ENCODE data around the gene CHST2. TPM values are rescaled to one million over a fixed set of nuclear protein-coding genes. Genes with fewer than 3 reads are reported as not detected.

The CHST2 gene
- total and polyA plus RNA-seq, 4 experiments from 2014 or later, result 0.71 to 2.9 (median 1.1) TPM

DNA sequence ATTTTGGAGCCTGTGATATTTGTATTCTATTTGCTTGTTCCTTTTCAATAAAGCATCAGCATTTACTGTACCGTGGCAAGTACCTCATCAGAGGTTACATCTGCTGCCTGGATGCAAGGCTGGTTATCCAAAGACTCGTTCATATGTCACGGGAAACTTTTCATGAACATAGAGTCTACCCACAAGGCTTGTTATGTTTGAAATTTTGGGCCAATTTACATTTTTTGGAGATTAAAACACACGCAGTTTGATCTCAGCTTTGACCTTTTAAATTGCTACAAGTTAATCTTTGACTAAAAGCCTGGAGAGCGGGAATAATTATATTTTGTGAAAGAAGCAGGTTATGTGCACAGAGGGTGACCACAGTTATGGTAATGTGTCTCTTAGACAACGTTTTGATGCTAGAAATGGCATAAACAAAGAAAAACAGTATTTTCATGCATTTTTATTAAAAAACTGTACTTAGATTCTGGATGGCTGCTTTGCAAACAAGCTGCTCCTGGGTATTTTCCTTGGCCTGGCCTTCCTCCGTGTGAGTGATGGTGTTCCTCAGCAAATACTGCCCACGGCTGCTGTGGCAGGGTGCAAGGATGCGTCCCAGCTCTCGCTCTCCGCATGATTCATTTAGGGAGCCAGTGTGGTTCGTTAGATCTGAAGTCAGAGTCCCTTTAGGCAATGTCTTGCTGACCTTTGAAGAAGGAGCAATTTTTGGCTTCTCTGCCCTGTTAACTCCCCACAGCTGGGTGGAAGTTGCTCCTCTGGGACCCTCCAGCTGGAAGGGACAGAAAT, 27.1 kb downstream of the CHST2 start:
- H3K27ac ChIP-seq (ENCODE audit: low read depth, low read length), result no peak overlapping the region
- no peaks in the 10 kb centered on the region for H3K9me3 ChIP-seq (ENCODE audit: control insufficient read depth in 1 of 2, low read length in 2 of 2)
- CTCF ChIA-PET (ENCODE audit: partially characterized antibody), result no interaction called here
- no peak overlapping the region for H3K4me3 ChIP-seq (ENCODE audit: low read length in 2 of 2)
- Mint-ChIP-seq H3K36me3 (no peaks in the 10 kb centered on the region), H3K27ac (no peak overlapping the region), H3K27me3 (no peaks in the 10 kb centered on the region), H3K4me3 (no peak overlapping the region), H3K4me1 (no peaks in the 10 kb centered on the region), H3K9me3 (peaks cover 0 to 3% (median 0%) of the 10 kb centered on the region in 8 donors)
- no peaks in the 10 kb centered on the region for H3K36me3 ChIP-seq (ENCODE audit: insufficient read depth, low read length)
- no peak for DNase-seq
- intact Hi-C loops (cut with micrococcal nuclease), result no loop called here
- H3K27me3 ChIP-seq (ENCODE audit: insufficient read depth, low read length), result no peaks in the 10 kb centered on the region
- POLR2A ChIA-PET (ENCODE audit: partially characterized antibody), result no interaction called here
- no peaks in the 10 kb centered on the region for H3K4me1 ChIP-seq (ENCODE audit: insufficient read depth, low read length)

GRCh38 chr3:143147707-143148106, 28.1 kb downstream of the CHST2 start:
- H3K9me3 Mint-ChIP-seq, result peaks cover 0 to 3% (median 0%) of the 10 kb centered on the region in 8 donors
- H3K4me1 Mint-ChIP-seq, result no peaks in the 10 kb centered on the region
- ChIA-PET CTCF (ENCODE audit: partially characterized antibody) (no interaction called here), POLR2A (ENCODE audit: partially characterized antibody) (no interaction called here)
- Histone ChIP-seq H3K9me3 (ENCODE audit: control insufficient read depth in 1 of 2, low read length in 2 of 2) (no peaks in the 10 kb centered on the region), H3K4me3 (ENCODE audit: low read length in 2 of 2) (no peak overlapping the region), H3K36me3 (ENCODE audit: insufficient read depth, low read length) (no peaks in the 10 kb centered on the region), H3K27ac (ENCODE audit: low read depth, low read length) (no peak overlapping the region), H3K27me3 (ENCODE audit: insufficient read depth, low read length) (no peaks in the 10 kb centered on the region), H3K4me1 (ENCODE audit: insufficient read depth, low read length) (no peaks in the 10 kb centered on the region)
- intact Hi-C loops (cut with micrococcal nuclease), result no loop called here
- H3K27ac Mint-ChIP-seq, result no peak overlapping the region
- H3K36me3 Mint-ChIP-seq, result no peaks in the 10 kb centered on the region
- no peaks in the 10 kb centered on the region for H3K27me3 Mint-ChIP-seq
- DNase-seq, result no peak
- no peak overlapping the region for H3K4me3 Mint-ChIP-seq

DNA sequence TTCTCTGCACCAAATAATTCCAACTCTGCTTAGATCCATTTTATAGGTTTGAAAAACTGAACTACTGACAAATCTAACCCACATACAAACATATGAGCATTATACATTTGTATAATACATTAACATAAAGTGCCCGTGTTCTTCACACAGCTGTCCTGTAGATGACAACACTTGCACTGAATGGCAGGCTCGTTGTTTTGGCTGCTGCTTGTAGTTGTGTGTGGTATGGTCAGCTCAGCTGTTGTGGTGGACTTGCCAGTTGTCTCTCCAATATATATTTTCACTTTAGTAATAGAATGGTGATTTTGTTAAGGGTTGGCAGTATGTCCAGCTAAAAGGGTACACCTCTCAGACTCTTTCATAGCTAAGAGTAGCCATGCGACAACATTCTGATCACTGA, 30.5 kb downstream of the CHST2 start:
- DNase-seq, result no peak
- POLR2A ChIA-PET (ENCODE audit: partially characterized antibody), result no interaction called here
- Histone ChIP-seq H3K27me3 (ENCODE audit: insufficient read depth, low read length) (no peaks in the 10 kb centered on the region), H3K4me1 (ENCODE audit: insufficient read depth, low read length) (no peaks in the 10 kb centered on the region), H3K36me3 (ENCODE audit: insufficient read depth, low read length) (no peaks in the 10 kb centered on the region), H3K27ac (ENCODE audit: low read depth, low read length) (no peak overlapping the region), H3K9me3 (ENCODE audit: control insufficient read depth in 1 of 2, low read length in 2 of 2) (no peaks in the 10 kb centered on the region), H3K4me3 (ENCODE audit: low read length in 2 of 2) (no peak overlapping the region)
- no peak overlapping the region for H3K27ac Mint-ChIP-seq
- no peak overlapping the region for H3K4me3 Mint-ChIP-seq
- no peaks in the 10 kb centered on the region for H3K4me1 Mint-ChIP-seq
- H3K36me3 Mint-ChIP-seq, result no peaks in the 10 kb centered on the region
- CTCF ChIA-PET (ENCODE audit: partially characterized antibody), result no interaction called here
- no peaks in the 10 kb centered on the region for H3K27me3 Mint-ChIP-seq
- intact Hi-C loops (cut with micrococcal nuclease), result no loop called here
- H3K9me3 Mint-ChIP-seq, result no peaks in the 10 kb centered on the region

GRCh38 chr3:143151004-143151731, 31.6 kb downstream of the CHST2 start:
- Histone ChIP-seq H3K27me3 (ENCODE audit: insufficient read depth, low read length) (no peaks in the 10 kb centered on the region), H3K9me3 (ENCODE audit: control insufficient read depth in 1 of 2, low read length in 2 of 2) (no peaks in the 10 kb centered on the region), H3K36me3 (ENCODE audit: insufficient read depth, low read length) (no peaks in the 10 kb centered on the region), H3K4me3 (ENCODE audit: low read length in 2 of 2) (no peak overlapping the region), H3K27ac (ENCODE audit: low read depth, low read length) (no peak overlapping the region), H3K4me1 (ENCODE audit: insufficient read depth, low read length) (no peaks in the 10 kb centered on the region)
- H3K27me3 Mint-ChIP-seq, result no peaks in the 10 kb centered on the region
- no peak for DNase-seq
- POLR2A ChIA-PET (ENCODE audit: partially characterized antibody), result no interaction called here
- intact Hi-C loops (cut with micrococcal nuclease), result no loop called here
- H3K4me3 Mint-ChIP-seq, result no peak overlapping the region
- no peaks in the 10 kb centered on the region for H3K9me3 Mint-ChIP-seq
- CTCF ChIA-PET (ENCODE audit: partially characterized antibody), result no interaction called here
- peak overlapping the region in 1 of 7 donors; percentile 80 for H3K27ac Mint-ChIP-seq
- no peaks in the 10 kb centered on the region for H3K36me3 Mint-ChIP-seq
- no peaks in the 10 kb centered on the region for H3K4me1 Mint-ChIP-seq

GRCh38 chr3:143152043-143152442, 32.5 kb downstream of the CHST2 start:
- DNase-seq, result no peak
- no peak overlapping the region for H3K27ac ChIP-seq (ENCODE audit: low read depth, low read length)
- Mint-ChIP-seq H3K27me3 (no peaks in the 10 kb centered on the region), H3K27ac (no peak overlapping the region), H3K4me1 (no peaks in the 10 kb centered on the region), H3K9me3 (no peaks in the 10 kb centered on the region), H3K36me3 (no peaks in the 10 kb centered on the region), H3K4me3 (no peak overlapping the region)
- POLR2A ChIA-PET (ENCODE audit: partially characterized antibody), result no interaction called here
- CTCF ChIA-PET (ENCODE audit: partially characterized antibody), result interaction anchor here (1.5 kb wide), 1 partner anchor 11 kb away, joined by 3 read pairs; no protein-coding TSS in a partner anchor
- intact Hi-C loops (cut with micrococcal nuclease), result no loop called here
- H3K4me3 ChIP-seq (ENCODE audit: low read length in 2 of 2), result no peak overlapping the region
- H3K4me1 ChIP-seq (ENCODE audit: insufficient read depth, low read length), result no peaks in the 10 kb centered on the region
- no peaks in the 10 kb centered on the region for H3K9me3 ChIP-seq (ENCODE audit: control insufficient read depth in 1 of 2, low read length in 2 of 2)
- H3K36me3 ChIP-seq (ENCODE audit: insufficient read depth, low read length), result no peaks in the 10 kb centered on the region
- no peaks in the 10 kb centered on the region for H3K27me3 ChIP-seq (ENCODE audit: insufficient read depth, low read length)

GRCh38 chr3:143155756-143156155, 36.2 kb downstream of the CHST2 start:
- Histone ChIP-seq H3K4me3 (ENCODE audit: low read length in 2 of 2) (no peak overlapping the region), H3K9me3 (ENCODE audit: control insufficient read depth in 1 of 2, low read length in 2 of 2) (no peaks in the 10 kb centered on the region), H3K36me3 (ENCODE audit: insufficient read depth, low read length) (no peaks in the 10 kb centered on the region), H3K27me3 (ENCODE audit: insufficient read depth, low read length) (no peaks in the 10 kb centered on the region), H3K27ac (ENCODE audit: low read depth, low read length) (no peak overlapping the region), H3K4me1 (ENCODE audit: insufficient read depth, low read length) (no peaks in the 10 kb centered on the region)
- no peaks in the 10 kb centered on the region for H3K36me3 Mint-ChIP-seq
- H3K4me3 Mint-ChIP-seq, result no peak overlapping the region
- intact Hi-C loops (cut with micrococcal nuclease), result no loop called here
- H3K4me1 Mint-ChIP-seq, result no peaks in the 10 kb centered on the region
- H3K27ac Mint-ChIP-seq, result no peak overlapping the region
- H3K9me3 Mint-ChIP-seq, result no peaks in the 10 kb centered on the region
- CTCF ChIA-PET (ENCODE audit: partially characterized antibody), result no interaction called here
- POLR2A ChIA-PET (ENCODE audit: partially characterized antibody), result no interaction called here
- no peak for DNase-seq
- no peaks in the 10 kb centered on the region for H3K27me3 Mint-ChIP-seq

DNA sequence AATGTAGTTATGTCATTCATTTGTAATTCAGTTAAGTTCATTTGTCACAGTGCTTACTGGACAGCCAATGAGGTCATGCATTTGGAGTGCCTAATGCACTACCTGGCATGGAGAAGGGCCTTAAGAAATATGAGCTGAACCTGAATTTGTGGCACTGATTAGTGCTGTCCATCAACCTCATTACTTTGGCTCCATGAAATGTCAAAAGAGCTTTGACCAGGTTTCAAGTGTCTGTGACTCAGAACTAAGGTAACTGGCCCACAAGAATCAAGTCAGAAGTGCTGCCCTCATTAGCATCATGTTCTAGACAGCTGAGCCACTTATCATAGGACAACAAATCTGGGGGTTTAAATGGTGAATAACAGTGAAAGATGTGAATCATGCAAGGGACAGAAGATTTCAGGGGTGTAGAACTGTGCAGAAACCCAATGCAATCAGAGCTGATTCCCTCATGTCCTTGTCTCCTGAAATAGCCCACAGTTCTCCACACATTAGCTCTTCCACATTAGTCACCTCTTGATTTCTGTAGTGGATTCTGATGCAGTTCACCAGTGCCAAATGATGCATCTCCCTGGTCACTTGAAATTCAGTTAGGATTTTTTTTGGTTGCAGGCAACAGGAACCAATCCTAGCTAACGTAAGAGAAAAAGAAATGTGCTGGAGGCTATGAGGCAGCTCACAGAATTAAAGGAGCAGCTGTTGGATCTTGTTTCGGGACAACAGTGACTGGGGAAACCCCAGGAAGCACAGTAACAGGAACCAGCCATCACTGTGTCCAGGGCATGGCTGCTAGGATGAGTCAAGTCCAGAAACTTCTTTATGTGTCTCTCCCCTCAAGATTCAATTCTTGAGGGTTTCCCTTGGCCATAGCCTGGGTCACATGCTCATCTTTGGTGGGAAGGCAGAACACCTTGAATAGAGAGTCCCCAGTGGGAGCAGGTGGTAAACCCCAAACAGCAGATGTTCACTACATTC, 38.7 kb downstream of the CHST2 start:
- H3K4me3 Mint-ChIP-seq, result no peak overlapping the region
- peaks cover 0 to 6% (median under 1%) of the 10 kb centered on the region in 4 donors for H3K4me1 Mint-ChIP-seq
- intact Hi-C loops (cut with micrococcal nuclease), result no loop called here
- no peaks in the 10 kb centered on the region for H3K9me3 Mint-ChIP-seq
- Histone ChIP-seq H3K27ac (ENCODE audit: low read depth, low read length) (no peak overlapping the region), H3K9me3 (ENCODE audit: control insufficient read depth in 1 of 2, low read length in 2 of 2) (no peaks in the 10 kb centered on the region), H3K27me3 (ENCODE audit: insufficient read depth, low read length) (no peaks in the 10 kb centered on the region), H3K36me3 (ENCODE audit: insufficient read depth, low read length) (no peaks in the 10 kb centered on the region), H3K4me1 (ENCODE audit: insufficient read depth, low read length) (peaks cover 3% of the 10 kb centered on the region), H3K4me3 (ENCODE audit: low read length in 2 of 2) (no peak overlapping the region)
- CTCF ChIA-PET (ENCODE audit: partially characterized antibody), result no interaction called here
- POLR2A ChIA-PET (ENCODE audit: partially characterized antibody), result no interaction called here
- DNase-seq, result no peak
- H3K27me3 Mint-ChIP-seq, result no peaks in the 10 kb centered on the region
- H3K27ac Mint-ChIP-seq, result no peak overlapping the region
- no peaks in the 10 kb centered on the region for H3K36me3 Mint-ChIP-seq
